GM12878 (cell line): ENCODE data around the gene PLXND1. TPM values are rescaled to one million over a fixed set of nuclear protein-coding genes. Genes with fewer than 3 reads are reported as not detected.

Experiments used
- ATAC-seq: fragments of 200-7000 bp; cut with Tn5 transposase; 3 replicates; pipeline ENCODE4 v1.9.1; 2020; ENCODE audit warnings: mild to moderate bottlenecking, moderate library complexity
- BruUV-seq: library from RNA; stranded (reverse); fragments of 400-500 nt; replicated peaks from 2 replicates; lab custom pipeline; 2021; lab: Mats Ljungman, UMichigan
- CTCF ChIA-PET: fragments of 300-600 bp; sonication (Branson Sonifier 250); formaldehyde crosslinking; extraction: SDS; loops from one replicate; lab custom pipeline; 2021; ENCODE audit warnings: inconsistent platforms; lab: Yijun Ruan, JAX
- POLR2A ChIA-PET: fragments of 350-600 bp; formaldehyde crosslinking; extraction: SDS; loops from one replicate; lab custom pipeline; 2021; ENCODE audit warnings: inconsistent platforms; lab: Charles Lee
- RAD21 ChIA-PET: fragments of 300-600 bp; sonication (Branson Sonifier 250); formaldehyde crosslinking; loops from one replicate; lab custom pipeline; 2023; ENCODE audit warnings: antibody characterized with exemption; ENCODE audit not compliant: unreplicated experiment; lab: Charles Lee
- SMC1A ChIA-PET: fragments of 300-600 bp; sonication (Branson Sonifier 250); formaldehyde crosslinking; loops from one replicate; lab custom pipeline; 2023; ENCODE audit not compliant: unreplicated experiment, uncharacterized antibody; lab: Charles Lee
- DNase-seq: peaks from one replicate; pipeline ENCODE4 v3.0.0-alpha.2; 2011; ENCODE audit warnings: low read depth, low spot score
- FAIRE-seq: peaks from 3 replicates; lab custom pipeline; 2011; peaks lifted over from hg19 to GRCh38; lab: Jason Lieb, UNC
- H2AFZ ChIP-seq: 2 replicates; pipeline ENCODE4 v1.6.0; 2011; ENCODE audit warnings: low read depth, low read length, control low read depth; ENCODE audit not compliant: control insufficient read depth
- H3K27ac ChIP-seq: 2 replicates; pipeline ENCODE4 v1.5.1; 2011; ENCODE audit warnings: control low read depth; ENCODE audit not compliant: control insufficient read depth, insufficient read depth
- H3K27me3 ChIP-seq, 2 experiments: replicated peaks in 1 of 2; 2 replicates each; pipeline versions ENCODE4 v1.6.0 to v1.6.1; 2011; ENCODE audit warnings: low read length in 1 of 2; ENCODE audit not compliant: control insufficient read depth in 2 of 2, insufficient read depth in 2 of 2
- H3K36me3 ChIP-seq, 2 experiments: 2 replicates each; pipeline ENCODE4 v1.5.1; 2011; ENCODE audit warnings: low read length in 1 of 2; ENCODE audit not compliant: control insufficient read depth in 2 of 2, insufficient read depth in 2 of 2
- H3K4me1 ChIP-seq: 2 replicates; pipeline ENCODE4 v1.6.1; 2011; ENCODE audit warnings: mild to moderate bottlenecking, low read length, moderate library complexity, mixed read lengths; ENCODE audit not compliant: control insufficient read depth, insufficient read depth
- H3K4me2 ChIP-seq: 2 replicates; pipeline ENCODE4 v1.6.0; 2011; ENCODE audit warnings: control low read depth; ENCODE audit not compliant: control insufficient read depth, insufficient read depth
- H3K4me3 ChIP-seq: fragments of 200-600 bp; sonication (generic); 2 replicates; pipeline ENCODE4 v1.5.1; 2016
- H3K79me2 ChIP-seq: 2 replicates; pipeline ENCODE4 v1.6.0; 2011; ENCODE audit warnings: low read length; ENCODE audit not compliant: control insufficient read depth, insufficient read depth
- H3K9ac ChIP-seq: 2 replicates; pipeline ENCODE4 v1.8.0; 2011; ENCODE audit warnings: low read length, control low read depth, mixed read lengths; ENCODE audit not compliant: control insufficient read depth, insufficient read depth
- H3K9me3 ChIP-seq: replicated peaks from 3 replicates; pipeline ENCODE4 v1.5.1; 2011; ENCODE audit warnings: mild to moderate bottlenecking, low read length; ENCODE audit not compliant: control insufficient read depth, insufficient read depth
- H4K20me1 ChIP-seq: 2 replicates; pipeline ENCODE4 v1.6.0; 2011; ENCODE audit not compliant: control insufficient read depth, insufficient read depth
- ATF2 ChIP-seq: IDR thresholded peaks from 2 replicates; pipeline ENCODE4 v1.6.1; 2012; ENCODE audit warnings: low read length, inconsistent platforms
- ATF7 ChIP-seq: fragments of 450-650 bp; IDR thresholded peaks from 2 replicates; pipeline ENCODE4 v1.6.1; 2016; ENCODE audit warnings: low read depth, mild to moderate bottlenecking
- BACH1 ChIP-seq: fragments of 450-650 bp; IDR thresholded peaks from 2 replicates; pipeline ENCODE4 v1.6.1; 2017; ENCODE audit warnings: mild to moderate bottlenecking, borderline replicate concordance
- BRCA1 ChIP-seq: IDR thresholded peaks from 2 replicates; pipeline ENCODE4 v1.6.1; 2011; ENCODE audit warnings: low read depth, low read length, improper control_type of control experiment
- ESRRA ChIP-seq: IDR thresholded peaks from 2 replicates; pipeline ENCODE4 v1.6.1; 2012; ENCODE audit warnings: mild to moderate bottlenecking, low read length, improper control_type of control experiment
- HDGF ChIP-seq: fragments of 450-650 bp; IDR thresholded peaks from 2 replicates; pipeline ENCODE4 v1.6.1; 2016; ENCODE audit warnings: antibody characterized with exemption
- IKZF1 ChIP-seq: fragments of 450-650 bp; conservative IDR thresholded peaks from 2 replicates; pipeline ENCODE4 v1.6.1; 2017; ENCODE audit warnings: antibody characterized with exemption, mild to moderate bottlenecking
- KLF5 ChIP-seq: fragments of 450-650 bp; IDR thresholded peaks from 2 replicates; pipeline ENCODE4 v1.6.1; 2014; ENCODE audit warnings: mild to moderate bottlenecking; ENCODE audit not compliant: partially characterized antibody
- MEF2A ChIP-seq: IDR thresholded peaks from 2 replicates; pipeline ENCODE4 v1.6.1; 2011; ENCODE audit warnings: low read depth, mild to moderate bottlenecking, low read length, moderate library complexity; ENCODE audit not compliant: insufficient read depth
- NKRF ChIP-seq: fragments of 450-650 bp; conservative IDR thresholded peaks from 2 replicates; pipeline ENCODE4 v1.6.1; 2017; ENCODE audit warnings: mild to moderate bottlenecking, moderate library complexity
- POLR2AphosphoS5 ChIP-seq: IDR thresholded peaks from 2 replicates; pipeline ENCODE4 v1.6.1; 2011; ENCODE audit warnings: mild to moderate bottlenecking, low read length, inconsistent platforms
- RB1 ChIP-seq: fragments of 450-650 bp; formaldehyde crosslinking; IDR thresholded peaks from 2 replicates; pipeline ENCODE4 v1.6.1; 2017; ENCODE audit warnings: mild to moderate bottlenecking, borderline replicate concordance
- SMARCA5 ChIP-seq: fragments of 450-650 bp; IDR thresholded peaks from 2 replicates; pipeline ENCODE4 v1.6.1; 2017; ENCODE audit warnings: mild to moderate bottlenecking
- SPI1 ChIP-seq: IDR thresholded peaks from 2 replicates; pipeline ENCODE4 v1.6.1; 2011; ENCODE audit warnings: low read depth, mild to moderate bottlenecking, low read length, moderate library complexity, borderline replicate concordance; ENCODE audit not compliant: insufficient read depth
- USF2 ChIP-seq: IDR thresholded peaks from 2 replicates; pipeline ENCODE4 v1.6.1; 2011; ENCODE audit warnings: low read depth, low read length, improper control_type of control experiment, borderline replicate concordance
- WRNIP1 ChIP-seq: IDR thresholded peaks from 2 replicates; pipeline ENCODE4 v1.6.1; 2011; ENCODE audit warnings: low read depth, low read length, improper control_type of control experiment, borderline replicate concordance
- YBX1 ChIP-seq: fragments of 450-650 bp; IDR thresholded peaks from 2 replicates; pipeline ENCODE4 v1.6.1; 2016; ENCODE audit warnings: antibody characterized with exemption
- ZNF217 ChIP-seq: fragments of 450-650 bp; IDR thresholded peaks from 2 replicates; pipeline ENCODE4 v1.6.1; 2017; ENCODE audit warnings: antibody characterized with exemption, mild to moderate bottlenecking
- ZNF274 ChIP-seq: IDR thresholded peaks from one replicate; pipeline ENCODE4 v1.8.0; 2011; ENCODE audit not compliant: insufficient read length, insufficient read depth
- WGBS: methylation state at CpG from one replicate; pipeline ENCODE4 v1.1.6; 2016; ENCODE audit warnings: low lambda C conversion rate; ENCODE audit not compliant: insufficient replicate concordance, insufficient coverage; ENCODE audit errors: missing lambda C conversion rate; 5-methylcytosine and 5-hydroxymethylcytosine counted together
- in situ Hi-C: fragments of 300-500 bp; cut with MboI; formaldehyde crosslinking; loops from 9 replicates; pipeline ENCODE4 v1.14.3; 2018; ENCODE audit warnings: mixed read lengths
- intact Hi-C: fragments of 100-400 bp; cut with micrococcal nuclease; formaldehyde crosslinking; loops from one replicate; pipeline ENCODE4 v1.14.2; 2022; ENCODE audit not compliant: unreplicated experiment
- polyA plus RNA-seq, 11 experiments: library from polyadenylated mRNA; depleted of rRNA in 4 of 11; unstranded in 6 of 11; stranded (reverse) in 5 of 11; fragments of >200 nt; fragmentation: Nextera tagmentation in 4 of 11; fragmentation: Illumina TruSeq in 1 of 11; extraction: Ambion mirVana in 4 of 11; extraction: Trizol in 1 of 11; gene quantifications; 1 replicate in 1 of 11; 2 replicates in 10 of 11; pipeline versions ENCODE4 v1.2.1 to v1.2.3, GENCODE V29; 2011 to 2016; ENCODE audit warnings: inconsistent platforms in 2 of 11, missing spikeins in 2 of 11, low read depth in 1 of 11
- total RNA-seq, 4 experiments: library from RNA; depleted of rRNA in 3 of 4; stranded (reverse); fragments of >200 nt in 3 of 4; fragmentation: Illumina TruSeq in 1 of 4; extraction: Trizol in 1 of 4; gene quantifications; 2 replicates each; pipeline versions ENCODE4 v1.2.1 to v1.2.3, GENCODE V29; 2013 to 2021

The PLXND1 gene
- total and polyA plus RNA-seq, 10 of the 15 experiments (the other 5 are each of a cell fraction or from before 2014, with no cell fraction given) = 0.01 to 2.3 (median 0.72) TPM; not detected in 7

GRCh38 chr3:129562803-129563202 is 43.7 kb downstream of the PLXND1 start:
- ChIA-PET SMC1A (no interaction called here), RAD21 (no interaction called here), POLR2A (no interaction called here), CTCF (no interaction called here)
- in situ Hi-C loops = no loop called here
- no TSS peak for BruUV-seq
- H3K9ac ChIP-seq = no peak overlapping the region
- ATAC-seq = no peak
- H3K4me1 ChIP-seq = no peaks in the 10 kb centered on the region
- H3K79me2 ChIP-seq = no peaks in the 10 kb centered on the region
- FAIRE-seq = no peak
- H2AFZ ChIP-seq = no peak overlapping the region
- intact Hi-C loops = no loop called here
- no peaks in the 10 kb centered on the region for H3K27me3 ChIP-seq
- no peaks in the 10 kb centered on the region for H3K36me3 ChIP-seq
- WGBS = 79% methylated on average over 15 of the region's 19 CpGs
- H3K4me3 ChIP-seq = no peak overlapping the region
- TF ChIP-seq POLR2AphosphoS5 = no peak
- TF ChIP-seq KLF5 = no peak
- no peak for TF ChIP-seq SMARCA5
- TF ChIP-seq BRCA1 = no peak
- no peak for TF ChIP-seq MEF2A
- no peak for TF ChIP-seq ZNF217
- no peak for TF ChIP-seq BACH1
- no peak for TF ChIP-seq RB1
- no peak for TF ChIP-seq ESRRA
- no peak for TF ChIP-seq NKRF
- no peak for TF ChIP-seq IKZF1
- no peak for TF ChIP-seq ATF7
- TF ChIP-seq WRNIP1 = no peak
- no peak for TF ChIP-seq HDGF
- no peak for TF ChIP-seq SPI1
- TF ChIP-seq ZNF274 = no peak
- no peak for TF ChIP-seq YBX1
- no peak for TF ChIP-seq ATF2
- TF ChIP-seq USF2 = no peak
- no peak overlapping the region for H3K4me2 ChIP-seq
- H4K20me1 ChIP-seq = no peaks in the 10 kb centered on the region
- DNase-seq = no peak
- H3K27ac ChIP-seq = no peak overlapping the region
- H3K9me3 ChIP-seq = no peaks in the 10 kb centered on the region
